BE2C (cell line): ENCODE measurements around the gene PGGHG.

Experiments used
- DNase-seq: peaks from one replicate; pipeline ENCODE4 v3.0.0-alpha.2; 2020
- H3K27me3 ChIP-seq: fragments of 250-450 bp; sonication (Bioruptor Pico); 2 replicates; pipeline ENCODE4 v1.5.1; 2020; ENCODE audit warnings: mild to moderate bottlenecking
- H3K36me3 ChIP-seq: fragments of 250-450 bp; sonication (Bioruptor Pico); 2 replicates; pipeline ENCODE4 v1.5.1; 2020; ENCODE audit warnings: mild to moderate bottlenecking
- H3K4me1 ChIP-seq: fragments of 250-450 bp; sonication (Bioruptor Pico); 2 replicates; pipeline ENCODE4 v1.5.1; 2020
- H3K4me3 ChIP-seq: 2 replicates; pipeline ENCODE4 v1.5.1; 2011; ENCODE audit warnings: low read depth, low read length
- H3K9me3 ChIP-seq: fragments of 250-450 bp; sonication (Bioruptor Pico); 2 replicates; pipeline ENCODE4 v1.5.1; 2020
- TF ChIP-seq, protein P1 (sequence below): IDR thresholded peaks from 2 replicates; pipeline ENCODE4 v1.5.1; 2012; ENCODE audit warnings: mild to moderate bottlenecking, low read depth, low read length

The PGGHG gene

GRCh38 chr11:255816-256215, 33.1 kb upstream of the PGGHG start:
- no peaks in the 10 kb centered on the region for H3K27me3 ChIP-seq
- H3K4me3 ChIP-seq = no peak overlapping the region
- TF ChIP-seq, protein P1, sequence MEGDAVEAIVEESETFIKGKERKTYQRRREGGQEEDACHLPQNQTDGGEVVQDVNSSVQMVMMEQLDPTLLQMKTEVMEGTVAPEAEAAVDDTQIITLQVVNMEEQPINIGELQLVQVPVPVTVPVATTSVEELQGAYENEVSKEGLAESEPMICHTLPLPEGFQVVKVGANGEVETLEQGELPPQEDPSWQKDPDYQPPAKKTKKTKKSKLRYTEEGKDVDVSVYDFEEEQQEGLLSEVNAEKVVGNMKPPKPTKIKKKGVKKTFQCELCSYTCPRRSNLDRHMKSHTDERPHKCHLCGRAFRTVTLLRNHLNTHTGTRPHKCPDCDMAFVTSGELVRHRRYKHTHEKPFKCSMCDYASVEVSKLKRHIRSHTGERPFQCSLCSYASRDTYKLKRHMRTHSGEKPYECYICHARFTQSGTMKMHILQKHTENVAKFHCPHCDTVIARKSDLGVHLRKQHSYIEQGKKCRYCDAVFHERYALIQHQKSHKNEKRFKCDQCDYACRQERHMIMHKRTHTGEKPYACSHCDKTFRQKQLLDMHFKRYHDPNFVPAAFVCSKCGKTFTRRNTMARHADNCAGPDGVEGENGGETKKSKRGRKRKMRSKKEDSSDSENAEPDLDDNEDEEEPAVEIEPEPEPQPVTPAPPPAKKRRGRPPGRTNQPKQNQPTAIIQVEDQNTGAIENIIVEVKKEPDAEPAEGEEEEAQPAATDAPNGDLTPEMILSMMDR = no peak

DNA sequence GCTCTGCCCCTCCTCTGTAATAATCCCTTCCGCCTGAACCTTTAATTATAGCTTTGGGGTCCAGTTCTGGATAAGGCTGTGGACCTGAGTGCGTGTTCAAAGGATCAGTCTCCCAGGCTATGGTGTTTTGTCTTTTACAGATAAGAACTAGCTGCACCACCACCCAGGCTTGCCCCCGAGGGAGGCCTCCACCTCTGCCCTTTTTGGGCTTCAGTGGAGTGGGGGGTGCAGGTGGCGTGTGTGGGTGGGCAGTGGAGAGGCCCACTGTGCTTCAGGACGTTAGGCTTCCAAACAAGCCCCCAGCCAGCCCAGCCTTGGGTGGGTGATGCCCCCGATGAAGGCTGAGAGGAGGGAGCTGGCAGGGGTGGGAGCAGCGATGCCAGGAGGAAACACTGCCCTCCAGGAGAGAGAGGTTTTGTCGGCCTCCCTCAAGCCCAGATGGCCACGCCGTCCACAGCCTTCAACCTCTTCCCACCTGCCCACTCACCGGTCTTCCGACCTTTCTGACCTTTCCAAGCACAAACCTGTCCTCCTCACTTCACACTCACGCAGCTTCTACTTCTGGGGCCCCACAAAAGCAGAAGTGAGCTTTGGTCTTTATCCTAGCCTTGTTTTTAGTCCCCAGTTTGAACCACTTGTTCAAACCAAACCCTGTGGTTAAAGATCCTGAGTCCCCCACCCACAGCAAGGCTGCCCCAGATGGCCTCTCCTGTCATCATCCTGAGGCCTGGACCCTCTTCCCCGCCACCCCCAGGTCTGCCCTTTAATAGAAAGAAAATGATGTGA, 31.8 kb upstream of the PGGHG start:
- Histone ChIP-seq H3K4me1 (no peaks in the 10 kb centered on the region), H3K36me3 (no peaks in the 10 kb centered on the region), H3K4me3 (no peak overlapping the region), H3K27me3 (no peaks in the 10 kb centered on the region), H3K9me3 (no peaks in the 10 kb centered on the region)
- DNase-seq = no peak
- TF ChIP-seq, protein P1 = no peak

More at GRCh38 chr11:255816-256215, 33.1 kb upstream of the PGGHG start:
- H3K4me1 ChIP-seq = no peaks in the 10 kb centered on the region
- peaks cover 2% of the 10 kb centered on the region; the same call in 1 of the 2 replicates for H3K36me3 ChIP-seq
- no peak for DNase-seq
- H3K9me3 ChIP-seq = no peaks in the 10 kb centered on the region

- TF ChIP-seq, protein P1 = no peak
- Histone ChIP-seq H3K9me3 (no peaks in the 10 kb centered on the region), H3K27me3 (no peaks in the 10 kb centered on the region), H3K4me1 (no peaks in the 10 kb centered on the region), H3K36me3 (no peaks in the 10 kb centered on the region), H3K4me3 (no peak overlapping the region)
- DNase-seq = no peak
Measured at GRCh38 chr11:257766-258493, 31.0 kb upstream of the PGGHG start.

DNA sequence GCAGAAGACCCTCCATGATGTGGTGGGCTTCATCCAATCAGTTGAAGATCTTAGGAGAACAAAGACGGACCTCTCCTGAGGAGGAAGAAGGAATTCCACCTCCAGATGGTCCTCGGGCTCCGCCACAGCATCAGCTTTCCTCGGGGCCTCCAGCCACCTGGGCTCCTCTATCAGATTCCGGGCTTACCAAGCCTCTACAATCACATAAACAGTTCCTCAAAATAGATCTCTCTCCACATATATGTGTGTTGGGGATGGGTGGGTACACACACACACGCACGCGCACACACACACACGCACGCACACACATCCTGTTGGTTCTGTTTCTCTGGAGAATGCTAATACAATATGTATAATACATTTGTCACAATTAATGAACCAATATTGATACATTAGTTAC, 29.5 kb upstream of the PGGHG start:
- no peaks in the 10 kb centered on the region for H3K4me1 ChIP-seq
- TF ChIP-seq, protein P1 = no peak
- no peaks in the 10 kb centered on the region for H3K27me3 ChIP-seq
- H3K4me3 ChIP-seq = no peak overlapping the region
- H3K36me3 ChIP-seq = no peaks in the 10 kb centered on the region
- no peaks in the 10 kb centered on the region for H3K9me3 ChIP-seq
- no peak for DNase-seq

DNA sequence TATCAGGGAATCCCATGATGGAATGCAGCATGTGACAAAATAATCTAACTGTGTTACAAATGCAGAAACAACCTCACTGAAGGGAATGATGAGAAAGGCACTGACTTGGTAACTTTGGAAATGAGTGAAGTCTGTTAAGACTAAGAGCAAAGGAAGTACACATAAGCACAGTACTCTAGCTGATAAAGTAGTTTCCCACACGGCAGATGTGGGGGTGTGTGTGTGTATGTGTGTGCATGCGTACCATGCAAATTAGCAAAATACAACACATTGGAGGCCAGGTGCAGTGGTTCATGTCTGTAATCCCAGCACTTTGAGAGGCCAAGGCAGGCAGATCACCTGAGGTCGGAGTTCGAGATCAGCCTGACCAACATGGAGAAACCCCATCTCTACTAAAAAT, 27.3 kb upstream of the PGGHG start:
- no peaks in the 10 kb centered on the region for H3K36me3 ChIP-seq
- H3K9me3 ChIP-seq = no peaks in the 10 kb centered on the region
- TF ChIP-seq, protein P1 = no peak
- H3K4me1 ChIP-seq = no peaks in the 10 kb centered on the region
- H3K4me3 ChIP-seq = no peak overlapping the region
- H3K27me3 ChIP-seq = no peaks in the 10 kb centered on the region
- no peak for DNase-seq
